ENCODE measurements around the gene SPATA32.

The SPATA32 gene

GRCh38 chr17:45247429-45248131, 14.3 kb downstream of the SPATA32 start:
- DNase-seq (ENCODE audit: low read depth in 1 of 2, low spot score in 1 of 2), result peak; percentile 93 to 94

- DNase-seq (ENCODE audit: low read depth in 1 of 2, low spot score in 1 of 2), result no peak
Observed at GRCh38 chr17:45246861-45247428, 14.9 kb downstream of the SPATA32 start.

GRCh38 chr17:45246338-45246737, 15.6 kb downstream of the SPATA32 start:
- no peak for DNase-seq (ENCODE audit: low read depth in 1 of 2, low spot score in 1 of 2)

DNA sequence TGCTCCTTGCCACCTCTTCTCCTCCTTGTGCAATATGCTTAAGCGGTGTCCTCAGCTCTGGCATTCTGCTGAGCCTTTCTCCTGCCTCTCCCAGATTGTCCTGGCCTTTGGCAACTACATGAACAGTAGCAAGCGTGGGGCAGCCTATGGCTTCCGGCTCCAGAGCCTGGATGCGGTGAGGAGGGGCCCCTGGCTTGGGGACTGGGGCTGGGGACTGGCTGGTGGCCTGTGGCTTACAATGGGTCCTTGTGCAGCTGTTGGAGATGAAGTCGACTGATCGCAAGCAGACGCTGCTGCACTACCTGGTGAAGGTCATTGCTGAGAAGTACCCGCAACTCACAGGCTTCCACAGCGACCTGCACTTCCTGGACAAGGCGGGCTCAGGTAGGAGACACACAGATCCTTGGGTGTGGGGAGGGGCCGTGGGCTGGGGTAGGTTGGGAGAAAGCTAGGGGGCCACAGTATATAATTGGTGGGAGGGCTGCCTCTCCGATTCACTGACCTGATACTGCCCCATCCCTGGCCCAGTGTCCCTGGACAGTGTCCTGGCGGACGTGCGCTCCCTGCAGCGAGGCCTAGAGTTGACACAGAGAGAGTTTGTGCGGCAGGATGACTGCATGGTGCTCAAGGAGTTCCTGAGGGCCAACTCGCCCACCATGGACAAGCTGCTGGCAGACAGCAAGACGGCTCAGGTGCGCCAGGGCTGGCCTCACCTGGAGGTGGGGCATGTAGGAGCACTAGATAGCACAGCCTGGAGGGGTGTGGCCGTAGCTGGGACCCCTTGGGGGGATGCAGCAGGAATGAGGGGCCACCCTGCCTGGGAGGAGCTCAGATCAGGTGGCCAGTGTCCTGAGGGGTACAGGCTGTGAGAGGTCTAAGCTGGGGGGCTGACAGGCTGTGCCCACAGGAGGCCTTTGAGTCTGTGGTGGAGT, 16.9 kb downstream of the SPATA32 start:
- DNase-seq (ENCODE audit: low read depth in 1 of 2, low spot score in 1 of 2), result no peak

- DNase-seq (ENCODE audit: low read depth in 1 of 2, low spot score in 1 of 2), result no peak
Observed at GRCh38 chr17:45243750-45244149, 18.1 kb downstream of the SPATA32 start.

DNA sequence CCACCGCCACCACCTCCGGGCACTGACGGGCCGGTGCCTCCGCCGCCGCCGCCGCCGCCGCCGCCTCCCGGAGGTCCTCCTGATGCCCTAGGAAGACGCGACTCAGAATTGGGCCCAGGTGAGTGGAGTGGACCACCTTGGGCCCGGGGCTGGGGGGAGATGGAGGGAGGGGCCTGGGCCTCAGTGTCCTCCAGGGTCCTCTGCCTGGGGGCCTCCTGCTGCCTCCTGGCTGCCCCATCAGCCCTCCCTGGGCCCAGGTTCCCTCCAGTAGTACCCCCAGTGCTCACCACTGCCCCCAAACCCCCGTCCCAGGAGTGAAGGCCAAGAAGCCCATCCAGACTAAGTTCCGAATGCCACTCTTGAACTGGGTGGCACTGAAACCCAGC, 19.9 kb downstream of the SPATA32 start:
- no peak for DNase-seq (ENCODE audit: low read depth in 1 of 2, low spot score in 1 of 2)

DNA sequence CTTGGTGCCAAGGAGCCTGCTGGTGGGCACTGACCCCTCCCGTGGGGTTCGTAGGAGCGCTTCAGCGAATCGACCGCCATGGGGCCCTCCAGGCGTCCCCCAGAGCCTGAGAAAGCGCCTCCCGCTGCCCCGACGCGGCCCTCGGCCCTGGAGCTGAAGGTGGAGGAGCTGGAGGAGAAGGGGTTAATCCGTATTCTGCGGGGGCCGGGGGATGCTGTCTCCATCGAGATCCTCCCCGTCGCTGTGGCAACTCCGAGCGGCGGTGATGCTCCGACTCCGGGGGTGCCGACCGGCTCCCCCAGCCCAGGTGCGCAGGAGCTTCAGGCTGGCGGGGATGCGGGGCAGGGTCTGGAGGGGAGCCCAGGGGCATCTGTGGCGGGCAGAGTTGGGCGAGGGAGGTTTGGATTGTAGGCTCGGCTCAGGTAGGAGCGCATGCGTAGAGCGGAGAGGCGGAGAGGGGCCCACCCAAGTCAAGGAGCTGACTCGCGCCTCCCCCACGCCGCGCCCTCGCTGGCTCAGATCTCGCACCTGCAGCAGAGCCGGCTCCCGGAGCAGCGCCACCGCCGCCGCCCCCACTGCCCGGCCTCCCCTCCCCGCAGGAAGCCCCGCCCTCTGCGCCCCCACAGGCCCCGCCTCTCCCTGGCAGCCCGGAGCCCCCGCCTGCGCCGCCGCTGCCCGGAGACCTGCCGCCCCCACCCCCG, 20.4 kb downstream of the SPATA32 start:
- DNase-seq (ENCODE audit: low read depth in 1 of 2, low spot score in 1 of 2), result no peak

DNA sequence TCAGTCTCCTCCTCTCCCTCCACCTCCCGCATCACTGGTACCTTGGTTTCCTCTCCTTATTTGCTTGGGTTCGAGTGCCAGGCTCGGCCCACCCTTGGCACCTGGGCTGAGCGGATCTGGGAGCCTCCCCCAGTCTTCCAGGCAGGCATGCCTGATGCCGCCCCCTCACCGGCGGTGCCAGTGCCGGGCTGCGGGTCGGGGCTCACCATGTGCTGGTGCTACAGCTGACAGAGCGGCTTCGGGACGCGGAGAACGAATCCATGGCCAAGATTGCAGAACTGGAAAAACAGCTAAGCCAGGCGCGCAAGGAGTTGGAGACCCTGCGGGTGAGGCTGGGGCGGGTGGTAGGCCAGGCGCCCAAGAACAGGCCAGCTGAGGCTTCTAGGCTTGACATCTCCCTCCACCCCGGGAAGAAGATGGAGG, 21.0 kb downstream of the SPATA32 start:
- no peak for DNase-seq (ENCODE audit: low read depth in 1 of 2, low spot score in 1 of 2)

GRCh38 chr17:45238155-45238774, 23.6 kb downstream of the SPATA32 start:
- no peak for DNase-seq (ENCODE audit: low read depth in 1 of 2, low spot score in 1 of 2)

GRCh38 chr17:45237686-45238085, 24.2 kb downstream of the SPATA32 start:
- DNase-seq (ENCODE audit: low read depth in 1 of 2, low spot score in 1 of 2), result no peak

DNA sequence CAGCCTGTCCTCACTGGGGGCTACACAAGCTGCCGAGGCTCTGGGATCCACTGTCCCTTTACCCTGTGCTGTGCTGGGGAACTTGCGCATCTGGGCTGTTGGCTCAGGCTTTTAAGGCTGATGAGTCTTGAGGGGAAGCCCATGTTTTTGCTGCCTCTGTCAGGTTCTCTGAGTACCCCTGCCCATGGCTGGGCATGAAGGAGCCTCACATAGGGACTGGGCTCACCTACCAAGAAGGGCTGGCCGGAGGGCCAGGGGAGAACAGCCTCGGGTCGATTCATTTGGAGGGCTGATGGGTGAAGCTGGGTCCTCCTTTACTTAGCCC, 25.6 kb downstream of the SPATA32 start:
- no peak for DNase-seq (ENCODE audit: low read depth in 1 of 2, low spot score in 1 of 2)

DNA sequence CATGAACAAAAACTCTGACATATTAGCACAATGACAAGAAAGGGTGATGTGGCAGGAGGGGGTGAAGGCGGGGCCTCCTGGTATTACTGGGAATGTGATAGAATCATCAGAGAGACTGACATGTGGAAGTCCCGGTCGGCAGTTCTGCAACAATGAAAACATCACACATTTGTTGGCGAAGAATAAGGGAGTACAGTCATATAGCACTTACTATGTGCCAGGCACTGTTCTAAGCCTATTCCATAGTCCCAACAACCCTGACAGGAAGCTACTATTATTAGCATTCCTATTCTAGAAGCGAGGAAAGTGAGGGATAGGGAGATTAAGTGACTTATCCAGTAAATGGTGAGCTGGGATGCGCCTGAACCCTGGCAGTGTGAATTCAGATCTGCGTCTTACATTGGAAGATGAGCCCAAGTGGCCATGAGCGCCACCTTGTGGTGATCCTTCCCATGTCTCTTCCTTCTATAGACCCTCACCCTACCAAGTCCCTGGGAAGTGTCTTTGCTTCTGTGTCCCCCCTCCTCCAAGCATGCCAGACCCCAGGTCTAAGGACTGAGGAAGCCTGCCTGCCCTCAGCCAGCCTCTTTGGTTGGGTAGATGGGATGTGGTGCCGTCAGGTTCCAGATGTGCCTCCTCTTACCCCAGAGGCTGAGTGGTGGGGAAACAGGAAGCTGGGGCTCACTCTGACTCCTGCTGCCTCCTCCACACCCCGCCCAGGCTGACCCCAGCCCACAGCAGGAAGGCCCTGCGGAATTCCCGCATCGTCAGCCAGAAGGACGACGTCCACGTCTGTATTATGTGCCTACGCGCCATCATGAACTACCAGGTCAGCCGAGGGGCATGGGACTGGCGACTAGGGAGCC, 26.2 kb downstream of the SPATA32 start:
- peak; percentile 71 to 72 for DNase-seq (ENCODE audit: low read depth in 1 of 2, low spot score in 1 of 2)

- no peak for DNase-seq (ENCODE audit: low read depth in 1 of 2, low spot score in 1 of 2)
Observed at GRCh38 chr17:45234641-45235415, 27.1 kb downstream of the SPATA32 start.

- no peak for DNase-seq (ENCODE audit: low read depth in 1 of 2, low spot score in 1 of 2)
Observed at GRCh38 chr17:45233423-45233924, 28.4 kb downstream of the SPATA32 start.

DNA sequence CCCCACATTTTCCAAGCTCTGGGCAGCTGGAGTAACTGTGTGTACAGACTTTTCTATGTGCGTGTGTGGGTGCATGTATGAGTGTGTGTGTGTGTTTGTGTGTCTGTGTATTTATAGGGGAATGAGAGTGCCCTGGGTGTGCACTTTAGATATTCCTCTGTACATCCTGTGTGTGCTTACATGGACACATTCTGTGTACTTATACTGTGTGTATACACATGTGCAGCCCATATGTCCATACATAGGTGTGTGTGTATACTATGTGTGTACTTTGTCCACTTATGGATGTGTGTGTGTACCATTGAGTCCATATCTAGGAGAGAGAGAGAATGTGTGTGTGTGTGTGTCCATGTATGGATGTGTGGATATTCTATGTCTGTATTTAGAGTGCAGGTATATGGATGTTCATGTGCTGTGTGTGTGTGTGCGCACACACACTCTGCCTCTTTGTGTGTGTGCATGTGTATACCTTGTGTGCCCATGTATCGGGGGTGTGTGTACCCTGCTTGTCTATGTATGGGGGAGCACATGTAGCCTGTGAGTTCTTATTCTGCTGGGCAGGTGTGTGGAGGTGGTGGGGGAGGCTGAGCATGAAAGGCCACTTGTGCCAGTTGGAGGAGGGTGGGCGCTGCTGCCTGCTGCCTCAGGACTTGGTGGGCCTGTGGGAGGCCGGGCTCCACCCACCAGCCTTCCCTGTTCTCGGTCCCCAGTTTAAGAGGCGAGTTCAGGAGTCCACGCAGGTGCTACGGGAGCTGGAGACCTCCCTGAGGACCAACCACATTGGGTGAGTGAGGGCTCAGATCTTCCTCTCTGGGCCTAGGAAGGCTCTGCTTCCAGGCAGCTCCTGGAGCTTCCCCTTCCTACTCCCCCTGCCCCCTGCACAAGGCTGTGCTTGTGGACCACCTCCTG, 29.1 kb downstream of the SPATA32 start:
- no peak for DNase-seq (ENCODE audit: low read depth in 1 of 2, low spot score in 1 of 2)

DNA sequence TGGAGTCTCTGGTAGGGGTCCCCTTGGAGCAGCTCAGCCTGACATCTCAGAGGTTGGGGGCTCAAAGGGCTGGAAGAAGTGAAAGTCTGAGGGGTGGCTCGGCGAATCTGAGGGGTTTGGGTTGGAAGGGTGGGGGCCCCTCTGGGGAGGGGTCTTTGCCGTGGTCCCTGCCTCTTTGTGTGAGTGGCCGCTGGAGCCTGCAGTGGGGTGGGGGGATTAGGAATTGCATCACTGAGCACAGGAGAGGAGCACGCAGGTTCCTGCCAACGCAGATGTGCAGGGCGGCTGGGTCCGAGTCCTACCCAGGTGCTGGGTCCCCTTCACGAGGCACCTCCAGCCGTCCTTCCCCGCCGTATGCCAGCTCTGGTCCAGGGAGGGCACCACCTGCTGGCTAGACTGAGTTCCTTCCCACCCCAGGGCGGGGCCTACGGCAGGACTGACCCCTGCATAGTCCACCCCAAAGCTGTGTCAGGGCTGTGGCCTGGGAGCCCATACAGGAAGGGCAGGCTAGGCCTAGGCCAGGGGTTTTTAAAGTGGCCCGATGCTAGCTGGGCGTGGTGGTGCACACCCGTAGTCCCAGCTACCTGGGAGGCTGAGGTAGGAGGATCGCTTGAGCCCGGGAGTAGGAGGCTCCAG, 30.3 kb downstream of the SPATA32 start:
- no peak for DNase-seq (ENCODE audit: low read depth in 1 of 2, low spot score in 1 of 2)

- no peak for DNase-seq (ENCODE audit: low read depth in 1 of 2, low spot score in 1 of 2)
Observed at GRCh38 chr17:45230787-45231480, 31.0 kb downstream of the SPATA32 start.

Measured in activated CD4-positive, alpha-beta T cell treated with anti-CD3 and anti-CD28 coated beads, Interleukin-2, amount 50 U/mL, for 24 hours (primary cell).